Activated naive CD8-positive, alpha-beta T cell treated with anti-CD3 and anti-CD28 coated beads, Interleukin-2, amount 50 U/mL, for 16 hours (primary cell): ENCODE results near the gene R3HCC1L.

Experiments
- DNase-seq: peaks from one replicate; pipeline ENCODE4 v3.0.0-alpha.2; 2020; ENCODE audit warnings: low read depth, low spot score

Gene R3HCC1L

DNA sequence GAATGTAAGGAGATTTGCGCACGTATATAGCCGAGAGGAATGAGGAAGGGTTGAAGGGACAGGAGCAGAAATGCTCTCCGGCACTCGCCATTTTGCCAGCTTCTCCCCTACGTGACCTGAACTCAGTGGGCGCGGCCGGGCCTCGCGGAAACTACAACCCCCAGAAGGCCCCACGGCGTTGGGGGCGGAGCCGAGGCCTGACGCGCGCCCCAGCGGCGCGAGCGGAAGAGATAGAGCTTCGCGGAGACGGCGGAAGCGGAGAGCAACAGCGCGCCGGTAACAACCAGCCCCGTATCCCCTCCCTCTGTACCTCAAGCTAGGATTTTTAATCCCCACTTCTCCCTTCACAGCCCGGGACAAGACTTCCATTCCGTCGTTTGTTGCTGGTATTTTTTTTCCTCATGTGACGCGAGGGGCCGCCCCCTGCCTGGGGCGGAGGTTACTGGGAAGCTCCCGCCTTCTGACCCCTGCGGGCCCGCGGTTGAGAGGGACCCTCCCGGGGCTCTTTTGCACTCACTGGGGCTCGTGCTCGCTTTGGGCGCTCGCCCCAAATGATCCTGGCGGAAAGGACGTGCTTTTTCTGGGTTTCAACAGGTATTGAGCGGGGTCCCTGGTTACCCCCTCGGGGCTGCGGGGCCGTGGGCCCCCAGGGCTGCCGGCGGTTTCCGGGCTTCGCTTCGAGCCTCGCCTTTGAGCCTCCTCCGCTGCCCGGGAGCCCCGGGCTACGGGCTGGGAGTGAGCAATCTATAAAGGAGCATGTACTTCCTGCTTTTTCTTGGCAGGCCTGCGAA is at the start of gene R3HCC1L:
Gene R3HCC1L (plus strand): TSS at position 227 of the 791 bp plus-strand sequence. CDS start 73,458 bp downstream, outside the sequence.
- peak; percentile 84 for DNase-seq

GRCh38 chr10:98085238-98085637 is 49.2 kb upstream of the R3HCC1L start:
- DNase-seq, result no peak

DNA sequence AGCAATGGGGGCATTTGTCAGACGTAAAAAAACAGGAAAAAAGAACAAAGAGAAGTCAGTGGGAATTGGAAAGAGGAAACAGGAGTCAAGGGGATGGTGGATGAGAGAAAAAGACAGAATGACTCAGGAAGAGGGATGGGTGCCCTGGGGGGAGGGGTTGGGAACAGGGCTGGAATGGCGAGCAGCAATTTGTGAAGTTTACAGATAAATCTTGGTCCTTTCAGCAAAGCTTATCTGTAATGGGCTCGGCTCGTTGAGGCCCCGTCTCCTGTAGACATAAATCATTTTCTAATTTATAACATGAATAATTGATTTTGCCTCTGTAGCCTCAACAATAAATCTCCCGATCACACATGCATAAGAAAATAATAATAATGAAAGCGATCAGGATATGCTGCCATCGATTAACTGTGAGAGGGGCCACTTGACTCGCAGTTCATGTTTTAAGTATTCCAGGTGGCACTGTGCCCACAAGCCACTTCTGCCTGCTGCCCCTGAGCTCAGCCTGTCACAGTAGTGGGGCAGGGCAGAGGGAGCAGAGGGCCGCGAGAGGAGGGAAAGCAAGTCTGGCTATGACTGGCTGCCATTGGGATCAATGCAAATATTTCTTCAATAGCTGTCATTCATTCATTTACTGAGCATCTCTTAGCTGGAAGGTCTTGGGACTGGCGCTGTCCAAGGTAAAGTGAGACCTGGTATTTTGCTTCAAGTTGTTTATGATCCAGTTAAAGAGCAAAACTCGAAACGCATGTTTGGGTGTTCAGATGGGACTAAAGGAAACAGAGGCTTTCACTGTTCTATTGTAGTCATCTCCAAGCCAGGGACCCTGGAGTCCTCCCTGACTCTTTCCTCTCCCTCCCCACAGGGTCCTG is 47.4 kb upstream of the R3HCC1L start:
- DNase-seq, result no peak

DNA sequence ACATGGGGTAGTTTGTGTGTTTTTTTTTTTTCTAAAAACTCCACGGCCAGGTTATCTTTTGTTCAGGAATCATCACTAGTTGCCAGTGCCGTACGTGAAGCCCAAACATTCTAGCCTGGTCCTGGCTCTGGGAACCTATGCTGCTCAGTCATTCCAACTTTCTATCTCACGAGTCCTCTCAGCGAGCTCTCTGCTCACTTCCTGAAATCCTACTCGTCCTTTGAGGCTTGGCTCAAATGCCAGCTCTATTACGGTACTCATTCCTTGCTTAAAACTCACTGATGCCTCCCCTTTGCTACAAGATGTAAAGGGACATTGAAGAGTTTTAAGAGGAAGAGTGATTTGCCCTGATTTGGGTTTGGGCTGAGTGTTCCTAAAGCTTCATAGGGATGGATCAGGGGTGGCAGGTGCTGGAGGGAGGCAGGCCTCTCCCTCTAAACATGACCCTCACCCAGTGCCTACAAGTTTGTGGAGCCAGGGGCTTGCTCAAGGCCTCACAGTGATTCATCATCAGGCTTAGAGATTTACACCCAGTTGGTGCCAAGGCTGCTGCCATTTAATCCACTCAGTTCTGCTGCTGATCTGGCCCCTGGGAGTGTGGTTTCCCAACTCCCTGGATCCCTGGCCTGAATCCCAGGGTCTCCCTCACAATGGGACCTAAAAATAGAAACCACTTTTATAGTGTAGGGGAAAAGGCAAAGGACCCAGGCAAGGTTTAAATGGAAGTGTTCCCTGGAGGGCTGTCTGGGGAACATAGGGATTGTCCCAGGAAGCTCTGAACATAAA is 46.1 kb upstream of the R3HCC1L start:
- DNase-seq, result no peak

DNA sequence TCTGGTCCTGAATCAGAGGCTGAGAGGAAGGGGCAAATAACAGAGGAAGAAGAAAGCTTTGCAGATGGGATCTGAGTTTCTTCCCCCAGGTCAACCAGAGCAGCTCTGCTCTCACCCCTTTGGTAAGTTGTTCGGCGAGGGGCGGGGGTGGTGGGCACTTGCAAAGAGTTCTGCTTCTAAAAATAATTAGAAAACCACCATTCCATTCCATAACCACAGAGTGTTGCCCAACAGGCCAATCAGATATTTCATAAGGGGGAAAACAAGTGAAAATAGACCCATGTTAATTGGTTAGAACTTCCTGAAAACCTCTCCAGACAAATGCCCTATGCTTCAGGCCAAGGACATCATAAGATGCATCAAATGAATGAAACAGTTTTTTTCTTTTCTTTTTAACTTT is 43.6 kb upstream of the R3HCC1L start:
- no peak for DNase-seq

- no peak for DNase-seq
These were observed 38.1 kb upstream of the R3HCC1L start for GRCh38 chr10:98096316-98096715.

DNA sequence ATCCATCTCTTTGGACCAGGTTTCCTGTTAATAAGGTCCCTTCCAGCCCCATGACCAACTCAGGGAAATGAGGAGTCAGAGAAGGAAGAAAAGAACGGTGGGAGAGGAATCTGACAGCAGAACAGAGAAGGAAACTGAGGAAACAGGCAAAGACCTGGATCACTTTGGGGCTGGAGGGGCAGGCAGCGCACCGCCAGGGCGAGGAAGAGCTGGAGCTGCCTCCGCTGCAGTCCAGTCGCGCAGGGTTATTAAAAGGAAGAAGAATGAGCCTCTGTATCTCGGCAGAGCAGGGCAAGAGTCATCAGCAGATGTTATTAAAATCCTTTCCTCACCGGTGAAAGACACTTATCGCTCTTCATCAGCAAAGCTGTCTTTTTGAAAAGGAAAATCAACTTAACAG is 37.7 kb upstream of the R3HCC1L start:
- no peak for DNase-seq

GRCh38 chr10:98097175-98097574 is 37.3 kb upstream of the R3HCC1L start:
- no peak for DNase-seq

DNA sequence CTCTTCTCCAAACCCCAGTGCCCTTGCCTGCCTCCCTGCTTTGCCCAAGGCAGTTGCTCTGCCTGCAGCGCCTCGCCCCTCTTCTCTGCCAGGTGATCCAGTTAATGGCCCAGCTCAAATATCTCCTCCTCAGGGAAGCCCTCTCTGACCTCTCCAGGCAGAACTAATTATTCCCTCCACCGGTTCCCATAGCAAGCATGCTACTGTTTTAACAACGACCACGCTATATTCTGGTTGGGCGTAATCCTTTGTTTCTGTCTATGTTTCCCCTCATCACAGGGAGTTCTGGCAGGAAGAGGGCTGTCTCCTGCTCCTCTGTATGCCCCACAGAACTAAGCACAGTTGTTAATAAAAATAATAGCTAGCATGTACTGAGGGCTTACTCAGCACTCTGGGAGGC is 36.8 kb upstream of the R3HCC1L start:
- DNase-seq, result no peak

DNA sequence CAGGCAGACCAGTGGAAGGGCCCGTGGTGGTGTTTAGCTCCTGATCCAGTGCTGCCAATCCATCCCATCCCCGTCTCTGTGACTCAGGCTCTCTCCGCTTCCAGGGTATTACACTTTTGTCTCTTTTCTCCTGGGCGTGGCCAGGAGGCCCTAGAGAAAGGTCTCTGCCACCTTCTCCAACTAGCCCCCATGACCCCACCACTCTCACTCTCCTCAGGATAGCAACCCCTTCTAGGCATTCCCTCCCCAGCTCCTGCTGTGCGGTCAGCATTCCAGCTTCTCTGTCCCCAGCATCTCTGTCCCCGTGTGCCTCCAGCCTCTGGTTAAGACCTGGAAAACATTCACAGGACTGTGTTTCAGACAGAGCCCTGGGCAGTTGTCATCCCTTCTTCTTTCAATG is 36.2 kb upstream of the R3HCC1L start:
- no peak for DNase-seq

GRCh38 chr10:98100476-98100875 is 34.0 kb upstream of the R3HCC1L start:
- no peak for DNase-seq

GRCh38 chr10:98101366-98101765 is 33.1 kb upstream of the R3HCC1L start:
- DNase-seq, result no peak

DNA sequence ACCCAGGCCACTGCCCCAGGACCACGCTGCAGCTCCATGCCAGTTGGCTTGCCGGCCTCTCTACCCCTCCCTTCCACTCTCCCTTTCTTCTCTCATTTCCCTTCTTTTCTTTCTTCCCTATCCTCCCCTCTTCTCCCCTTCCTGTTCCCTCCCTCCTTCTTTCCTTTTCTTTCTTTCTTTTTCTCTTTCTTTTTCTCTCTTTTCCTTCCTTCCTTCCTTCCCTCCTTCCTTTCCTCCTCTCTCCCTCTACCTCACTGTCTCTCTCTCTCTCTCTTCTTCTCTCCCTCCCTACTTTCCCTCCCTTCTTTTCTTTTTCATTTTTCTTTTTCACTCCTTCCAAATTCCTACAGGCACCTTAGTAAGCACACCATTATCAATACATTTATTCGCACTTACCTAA is 30.3 kb upstream of the R3HCC1L start:
- DNase-seq, result no peak

- no peak for DNase-seq
These were observed 27.9 kb upstream of the R3HCC1L start for GRCh38 chr10:98106531-98106930.

DNA sequence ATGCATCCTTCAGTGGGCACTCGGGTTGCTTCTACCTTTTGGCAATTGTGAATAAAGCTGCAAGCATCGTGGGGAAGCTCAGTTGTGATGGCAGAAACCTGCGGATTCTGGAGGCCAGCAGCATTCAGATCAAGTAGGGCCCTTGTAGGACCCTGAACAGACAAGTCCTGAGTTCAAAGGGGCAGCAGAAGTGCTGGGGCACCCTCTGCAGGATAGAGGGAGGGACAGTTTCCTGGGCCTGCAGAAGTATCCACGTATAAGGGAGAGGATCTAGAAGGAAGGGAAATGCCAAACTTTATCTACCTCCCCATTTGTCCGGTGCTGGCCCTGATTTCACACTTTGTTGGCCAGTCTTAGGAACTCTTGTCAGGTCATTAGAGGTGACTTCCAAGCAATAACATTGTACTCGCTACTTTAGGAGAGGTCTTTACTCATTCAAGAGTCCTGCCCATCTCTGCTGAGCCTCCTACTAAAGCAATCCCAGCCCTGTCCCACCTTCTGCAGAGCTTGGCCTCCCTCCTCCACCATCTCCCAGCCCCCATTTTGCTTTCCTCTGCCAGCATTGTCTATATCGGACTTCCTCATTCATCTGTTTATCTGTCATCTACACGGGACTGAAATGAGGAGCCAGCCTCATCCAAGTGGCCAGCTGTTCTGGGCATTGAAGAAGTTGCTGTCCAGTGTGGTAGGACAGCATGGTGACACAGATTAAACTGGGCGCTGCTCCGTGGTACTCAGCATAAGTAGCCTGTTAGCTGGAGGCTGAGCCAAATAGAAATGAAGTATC is 26.6 kb upstream of the R3HCC1L start:
- DNase-seq, result no peak

DNA sequence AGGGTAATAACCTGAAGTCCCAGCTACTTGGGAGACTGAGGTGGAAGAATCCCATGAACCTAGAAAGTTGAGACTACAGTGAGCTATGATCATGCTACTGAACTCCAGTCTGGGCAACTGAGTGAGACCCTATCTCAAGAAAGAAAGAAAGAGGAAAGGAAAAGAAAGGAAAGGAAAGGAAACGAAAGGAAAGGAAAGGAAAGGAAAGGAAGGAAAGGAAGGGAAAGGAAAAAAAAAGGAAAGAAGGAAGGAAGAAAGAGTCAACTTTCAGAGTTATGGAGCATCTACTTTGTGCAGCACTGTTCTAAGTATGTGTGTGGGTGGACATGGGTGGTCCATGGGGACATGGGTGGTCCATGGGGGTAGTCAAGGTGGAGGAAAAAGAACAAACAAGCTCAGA is 24.1 kb upstream of the R3HCC1L start:
- DNase-seq, result no peak

- DNase-seq, result no peak
These were observed 19.2 kb upstream of the R3HCC1L start for GRCh38 chr10:98115031-98115787.

DNA sequence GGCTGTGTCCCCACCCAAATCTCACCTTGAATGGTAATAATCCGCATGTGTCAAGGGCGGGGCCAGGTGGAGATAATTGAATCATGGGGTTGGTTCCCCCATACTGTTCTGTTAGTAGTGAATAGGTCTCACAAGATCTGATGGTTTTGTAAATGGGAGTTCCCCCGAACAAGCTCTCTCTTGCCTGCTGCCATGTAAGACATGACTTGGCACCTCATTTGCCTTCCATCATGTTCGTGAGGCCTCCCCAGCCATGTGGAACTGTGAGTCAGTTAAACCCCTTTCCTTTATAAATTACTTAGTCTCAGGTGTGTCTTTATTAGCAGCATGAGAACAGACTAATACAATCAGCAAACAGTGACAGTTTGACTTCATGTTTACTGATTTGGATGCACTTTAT is 14.6 kb upstream of the R3HCC1L start:
- DNase-seq, result no peak

- DNase-seq, result no peak
These were observed 8.4 kb upstream of the R3HCC1L start for GRCh38 chr10:98125940-98126631.

DNA sequence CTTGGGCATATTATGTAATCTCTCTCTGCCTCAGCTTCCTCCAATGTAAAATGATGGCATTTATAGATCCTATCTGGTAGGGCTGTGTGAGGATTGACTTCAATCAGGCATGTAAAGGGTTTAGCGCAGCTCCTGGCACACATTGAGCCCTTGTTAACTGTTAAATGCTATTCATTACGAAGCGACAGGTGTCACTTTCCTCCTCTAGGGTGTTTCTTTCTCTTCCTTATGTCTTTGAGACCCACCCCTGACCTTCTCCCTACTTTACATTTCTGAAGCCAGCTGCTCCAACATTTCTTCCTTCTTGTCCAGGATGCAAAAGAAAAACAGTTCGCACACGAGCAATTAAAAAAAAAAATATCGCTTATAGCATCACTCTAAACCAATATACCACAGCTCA is 5.7 kb upstream of the R3HCC1L start:
- DNase-seq, result no peak
